ENCODE measurements around the gene CFAP70.

Gene CFAP70

DNA sequence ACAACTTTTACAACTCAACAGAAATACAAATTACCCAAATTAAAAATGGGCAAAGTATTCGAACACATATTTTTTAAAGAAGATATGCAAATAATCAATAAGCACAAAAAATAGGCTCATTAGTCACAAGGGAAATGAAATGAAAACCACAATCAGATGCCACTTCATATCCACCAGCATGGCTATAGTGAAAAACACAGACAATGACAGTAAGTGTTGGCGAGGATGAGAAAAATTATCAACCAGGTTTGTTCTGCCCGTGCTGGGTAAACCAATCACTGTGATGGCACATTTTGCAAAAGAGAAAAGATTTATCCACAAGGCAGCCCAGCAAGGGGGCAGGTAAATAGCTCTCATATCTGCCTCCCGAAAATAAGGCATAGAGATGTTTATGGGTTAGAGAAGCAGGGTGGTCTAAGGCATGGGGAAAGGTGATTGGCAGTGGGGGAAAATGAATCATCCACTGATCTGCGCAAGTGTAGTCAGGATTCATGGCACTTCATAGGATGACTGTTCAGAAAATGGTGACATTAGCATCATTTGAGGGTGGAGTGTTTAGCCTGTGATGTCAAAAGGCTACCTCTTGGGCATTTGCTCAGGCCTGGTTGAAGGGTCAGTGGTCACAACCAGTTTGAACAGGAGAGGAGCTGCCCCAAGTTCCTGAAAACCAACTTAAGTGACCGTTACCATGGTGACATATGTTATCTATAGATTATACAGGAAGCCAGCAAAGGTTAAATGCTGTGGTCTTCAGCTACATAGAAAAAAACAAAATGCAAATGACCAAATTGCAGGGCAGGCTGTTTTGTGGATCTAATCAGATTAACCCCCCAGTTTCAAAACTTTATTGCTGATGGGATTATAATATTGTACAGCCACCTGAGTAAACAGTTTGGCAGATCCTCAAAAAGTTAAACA, 8.0 kb upstream of the CFAP70 start:
- TF ChIP-seq RAD21 (IDR thresholded peaks at IDR 0.05; ENCODE audit: low read depth) (no peak), YY1 (IDR thresholded peaks at IDR 0.05; ENCODE audit: low read depth) (no peak), NFIC (IDR thresholded peaks at IDR 0.05) (no peak), TEAD4 (IDR thresholded peaks at IDR 0.05) (no peak), REST (IDR thresholded peaks at IDR 0.05; ENCODE audit: low read depth) (no peak), FOXM1 (IDR thresholded peaks at IDR 0.05; ENCODE audit: borderline replicate concordance, low read depth) (no peak), CREB1 (IDR thresholded peaks at IDR 0.05; ENCODE audit: low read depth) (no peak), MAX (IDR thresholded peaks at IDR 0.05) (no peak), TAF1 (IDR thresholded peaks at IDR 0.05; ENCODE audit: low read depth) (no peak), EGR1 (IDR thresholded peaks at IDR 0.05) (no peak), EP300 (IDR thresholded peaks at IDR 0.05; ENCODE audit: borderline replicate concordance) (no peak), TCF12 (IDR thresholded peaks at IDR 0.05; ENCODE audit: low read depth) (no peak), CEBPB (IDR thresholded peaks at IDR 0.05) (no peak), ZBTB7A (IDR thresholded peaks at IDR 0.05; ENCODE audit: low read depth) (no peak)
- TF ChIP-seq, protein P1, sequence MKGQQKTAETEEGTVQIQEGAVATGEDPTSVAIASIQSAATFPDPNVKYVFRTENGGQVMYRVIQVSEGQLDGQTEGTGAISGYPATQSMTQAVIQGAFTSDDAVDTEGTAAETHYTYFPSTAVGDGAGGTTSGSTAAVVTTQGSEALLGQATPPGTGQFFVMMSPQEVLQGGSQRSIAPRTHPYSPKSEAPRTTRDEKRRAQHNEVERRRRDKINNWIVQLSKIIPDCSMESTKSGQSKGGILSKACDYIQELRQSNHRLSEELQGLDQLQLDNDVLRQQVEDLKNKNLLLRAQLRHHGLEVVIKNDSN (IDR thresholded peaks at IDR 0.05) = no peak

DNA sequence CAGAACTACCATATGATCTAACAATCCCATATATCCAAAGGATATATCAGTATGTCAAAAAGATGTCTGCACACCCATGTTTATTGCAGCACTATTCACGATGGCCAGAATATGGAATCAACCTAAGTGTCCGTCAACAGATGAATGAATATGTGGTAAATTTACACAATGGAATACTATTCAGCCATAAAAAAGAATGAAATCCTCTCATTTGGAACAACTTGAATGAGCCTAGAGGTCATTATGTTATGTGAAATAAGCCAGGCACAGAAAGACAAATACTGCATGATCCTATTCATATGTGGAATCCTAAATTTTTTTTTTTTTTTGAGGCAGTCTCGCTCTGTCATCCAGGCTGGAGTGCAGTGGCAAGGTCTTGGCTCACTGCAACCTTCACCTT, 6.3 kb upstream of the CFAP70 start:
- TF ChIP-seq YY1 (IDR thresholded peaks at IDR 0.05; ENCODE audit: low read depth) (no peak), EGR1 (IDR thresholded peaks at IDR 0.05) (no peak), REST (IDR thresholded peaks at IDR 0.05; ENCODE audit: low read depth) (no peak), TAF1 (IDR thresholded peaks at IDR 0.05; ENCODE audit: low read depth) (no peak), MAX (IDR thresholded peaks at IDR 0.05) (no peak), EP300 (IDR thresholded peaks at IDR 0.05; ENCODE audit: borderline replicate concordance) (no peak), NFIC (IDR thresholded peaks at IDR 0.05) (no peak), CREB1 (IDR thresholded peaks at IDR 0.05; ENCODE audit: low read depth) (no peak), ZBTB7A (IDR thresholded peaks at IDR 0.05; ENCODE audit: low read depth) (no peak), TCF12 (IDR thresholded peaks at IDR 0.05; ENCODE audit: low read depth) (no peak), TEAD4 (IDR thresholded peaks at IDR 0.05) (no peak), RAD21 (IDR thresholded peaks at IDR 0.05; ENCODE audit: low read depth) (no peak), CEBPB (IDR thresholded peaks at IDR 0.05) (no peak), FOXM1 (IDR thresholded peaks at IDR 0.05; ENCODE audit: borderline replicate concordance, low read depth) (no peak)
- TF ChIP-seq, protein P1 (IDR thresholded peaks at IDR 0.05) = no peak

DNA sequence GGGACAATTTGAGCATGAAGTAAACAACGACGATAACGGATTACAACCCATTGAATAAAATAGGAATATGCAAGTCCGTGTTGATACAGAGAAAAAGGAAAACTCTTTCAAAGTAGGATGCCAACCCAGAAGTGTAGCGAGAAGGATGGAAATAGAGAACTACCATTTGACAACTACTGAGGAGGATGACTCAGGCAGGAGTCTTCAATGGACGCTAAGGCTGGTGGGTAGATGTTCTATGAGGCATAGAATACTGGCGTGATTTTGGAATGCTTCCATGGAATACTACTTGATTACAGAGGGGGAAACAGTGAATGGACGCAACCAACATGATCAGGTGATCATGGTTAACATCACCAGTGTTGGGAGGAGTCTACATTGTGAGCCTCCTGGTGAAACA, 828 bp upstream of the CFAP70 start:
- TF ChIP-seq TAF1 (IDR thresholded peaks at IDR 0.05; ENCODE audit: low read depth) (no peak), MAX (IDR thresholded peaks at IDR 0.05) (no peak), EP300 (IDR thresholded peaks at IDR 0.05; ENCODE audit: borderline replicate concordance) (no peak), REST (IDR thresholded peaks at IDR 0.05; ENCODE audit: low read depth) (no peak), TCF12 (IDR thresholded peaks at IDR 0.05; ENCODE audit: low read depth) (no peak), NFIC (IDR thresholded peaks at IDR 0.05) (no peak)
- TF ChIP-seq, protein P1 (IDR thresholded peaks at IDR 0.05) = no peak
